HepG2 (cell line): ENCODE data around the gene UBE3B.

Experiments used
- ARID3A ChIP-seq: IDR thresholded peaks from 2 replicates; pipeline ENCODE4 v1.6.1; 2012; ENCODE audit warnings: low read depth, low read length, improper control_type of control experiment
- CEBPB ChIP-seq: IDR thresholded peaks from 2 replicates; pipeline ENCODE4 v1.6.1; 2011; ENCODE audit warnings: low read depth, low read length, improper control_type of control experiment, borderline replicate concordance
- EZH2 ChIP-seq: conservative IDR thresholded peaks from 2 replicates; pipeline ENCODE4 v1.6.1; 2012; ENCODE audit warnings: mild to moderate bottlenecking, low read depth, low read length, moderate library complexity
- FIP1L1 ChIP-seq: fragments of 200-400 bp; formaldehyde crosslinking; IDR thresholded peaks from 2 replicates; pipeline ENCODE4 v1.6.1; 2018; ENCODE audit warnings: low read depth, mild to moderate bottlenecking, low read length, moderate library complexity, borderline replicate concordance; ENCODE audit not compliant: insufficient read depth
- MTA1 ChIP-seq: sonication (generic); formaldehyde crosslinking; IDR thresholded peaks from 2 replicates; pipeline ENCODE4 v1.4.0; 2020; ENCODE audit warnings: missing genetic modification reagents, mild to moderate bottlenecking, borderline replicate concordance
- MZF1 ChIP-seq: sonication (generic); formaldehyde crosslinking; IDR thresholded peaks from 2 replicates; pipeline ENCODE4 v1.8.1; 2023; ENCODE audit warnings: mild to moderate bottlenecking, missing genetic modification reagents, borderline replicate concordance
- POLR2A ChIP-seq, 2 experiments: IDR thresholded peaks; 2 replicates each; pipeline ENCODE4 v1.6.1; 2011; ENCODE audit warnings: low read depth in 2 of 2, low read length in 2 of 2, mild to moderate bottlenecking in 1 of 2, moderate library complexity in 1 of 2; ENCODE audit not compliant: insufficient read depth in 1 of 2
- RFX1 ChIP-seq: fragments of 450-650 bp; IDR thresholded peaks from 2 replicates; pipeline ENCODE4 v1.6.1; 2017
- SIN3B ChIP-seq: fragments of 150-350 bp; IDR thresholded peaks from 2 replicates; pipeline ENCODE4 v1.6.1; 2014; ENCODE audit warnings: low read length
- ZNF33A ChIP-seq: sonication (generic); formaldehyde crosslinking; IDR thresholded peaks from 2 replicates; pipeline ENCODE4 v1.5.1; 2020; ENCODE audit warnings: missing genetic modification reagents, mild to moderate bottlenecking, moderate library complexity, borderline replicate concordance
- ZNF563 ChIP-seq: sonication (generic); formaldehyde crosslinking; IDR thresholded peaks from 2 replicates; pipeline ENCODE4 v1.8.0; 2022; ENCODE audit warnings: mild to moderate bottlenecking, moderate library complexity, missing genetic modification reagents
- ZNF652 ChIP-seq: IDR thresholded peaks from 2 replicates; pipeline ENCODE4 v1.6.1; 2016; ENCODE audit warnings: low read depth, borderline replicate concordance
- TF ChIP-seq, protein P1 (sequence below): sonication (generic); formaldehyde crosslinking; IDR thresholded peaks from 2 replicates; pipeline ENCODE4 v1.4.0; 2020; ENCODE audit warnings: mild to moderate bottlenecking, low read depth, missing genetic modification reagents
- TF ChIP-seq, protein P2 (sequence below): sonication (generic); formaldehyde crosslinking; IDR thresholded peaks from 2 replicates; pipeline ENCODE4 v1.5.0; 2020; ENCODE audit warnings: mild to moderate bottlenecking, missing genetic modification reagents, moderate library complexity

GRCh38 chr12:109482491-109482890, 5.1 kb downstream of the UBE3B start:
- TF ChIP-seq ARID3A = no peak
- no peak for TF ChIP-seq MTA1 (CRISPR knock-in tag)
- TF ChIP-seq ZNF652 (CRISPR knock-in tag) = no peak
- TF ChIP-seq POLR2A (IDR thresholded peaks at IDR 0.05; ENCODE audit: insufficient read depth in 1 of 2, low read depth in 2 of 2, low read length in 2 of 2) = no peak
- TF ChIP-seq RFX1 = no peak
- TF ChIP-seq, protein P1, sequence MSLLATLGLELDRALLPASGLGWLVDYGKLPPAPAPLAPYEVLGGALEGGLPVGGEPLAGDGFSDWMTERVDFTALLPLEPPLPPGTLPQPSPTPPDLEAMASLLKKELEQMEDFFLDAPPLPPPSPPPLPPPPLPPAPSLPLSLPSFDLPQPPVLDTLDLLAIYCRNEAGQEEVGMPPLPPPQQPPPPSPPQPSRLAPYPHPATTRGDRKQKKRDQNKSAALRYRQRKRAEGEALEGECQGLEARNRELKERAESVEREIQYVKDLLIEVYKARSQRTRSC = no peak
- TF ChIP-seq FIP1L1 = no peak
- TF ChIP-seq CEBPB = no peak
- no peak for TF ChIP-seq EZH2
- no peak for TF ChIP-seq MZF1 (CRISPR knock-in tag)
- no peak for TF ChIP-seq ZNF33A (CRISPR knock-in tag)
- TF ChIP-seq SIN3B = no peak
- TF ChIP-seq, protein P2, sequence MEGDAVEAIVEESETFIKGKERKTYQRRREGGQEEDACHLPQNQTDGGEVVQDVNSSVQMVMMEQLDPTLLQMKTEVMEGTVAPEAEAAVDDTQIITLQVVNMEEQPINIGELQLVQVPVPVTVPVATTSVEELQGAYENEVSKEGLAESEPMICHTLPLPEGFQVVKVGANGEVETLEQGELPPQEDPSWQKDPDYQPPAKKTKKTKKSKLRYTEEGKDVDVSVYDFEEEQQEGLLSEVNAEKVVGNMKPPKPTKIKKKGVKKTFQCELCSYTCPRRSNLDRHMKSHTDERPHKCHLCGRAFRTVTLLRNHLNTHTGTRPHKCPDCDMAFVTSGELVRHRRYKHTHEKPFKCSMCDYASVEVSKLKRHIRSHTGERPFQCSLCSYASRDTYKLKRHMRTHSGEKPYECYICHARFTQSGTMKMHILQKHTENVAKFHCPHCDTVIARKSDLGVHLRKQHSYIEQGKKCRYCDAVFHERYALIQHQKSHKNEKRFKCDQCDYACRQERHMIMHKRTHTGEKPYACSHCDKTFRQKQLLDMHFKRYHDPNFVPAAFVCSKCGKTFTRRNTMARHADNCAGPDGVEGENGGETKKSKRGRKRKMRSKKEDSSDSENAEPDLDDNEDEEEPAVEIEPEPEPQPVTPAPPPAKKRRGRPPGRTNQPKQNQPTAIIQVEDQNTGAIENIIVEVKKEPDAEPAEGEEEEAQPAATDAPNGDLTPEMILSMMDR (CRISPR knock-in tag) = no peak
- TF ChIP-seq ZNF563 (CRISPR knock-in tag) = no peak
